ENCODE measurements around the gene FBXO47.
A peak's percentile ranks its signal among the peaks of the same experiment; 100 is the strongest.

Gene FBXO47

GRCh38 chr17:38996660-38997337, 29.6 kb upstream of the FBXO47 start:
- no peak for TF ChIP-seq CTCF (conservative IDR thresholded peaks at IDR 0.05; ENCODE audit: low read length)
- no peak for DNase-seq (ENCODE audit: low read depth)
- no peak overlapping the region for H3K4me3 ChIP-seq (ENCODE audit: low read length)

- no peak overlapping the region for H3K4me3 ChIP-seq (ENCODE audit: low read length)
- no peak for DNase-seq (ENCODE audit: low read depth)
- TF ChIP-seq CTCF (conservative IDR thresholded peaks at IDR 0.05; ENCODE audit: low read length), result no peak
These were observed 26.8 kb upstream of the FBXO47 start for GRCh38 chr17:38994026-38994425.

GRCh38 chr17:38984666-38985065, 17.5 kb upstream of the FBXO47 start:
- no peak overlapping the region for H3K4me3 ChIP-seq (ENCODE audit: low read length)
- DNase-seq (ENCODE audit: low read depth), result no peak
- no peak for TF ChIP-seq CTCF (conservative IDR thresholded peaks at IDR 0.05; ENCODE audit: low read length)

GRCh38 chr17:38982858-38983746, 15.9 kb upstream of the FBXO47 start:
- DNase-seq (ENCODE audit: low read depth), result peak; percentile 77
- no peak overlapping the region for H3K4me3 ChIP-seq (ENCODE audit: low read length)
- TF ChIP-seq CTCF (conservative IDR thresholded peaks at IDR 0.05; ENCODE audit: low read length), result peak; percentile 93

- DNase-seq (ENCODE audit: low read depth), result peak; percentile 27
- no peak overlapping the region for H3K4me3 ChIP-seq (ENCODE audit: low read length)
- TF ChIP-seq CTCF (conservative IDR thresholded peaks at IDR 0.05; ENCODE audit: low read length), result no peak
These were observed 14.4 kb upstream of the FBXO47 start for GRCh38 chr17:38981636-38982035.

- TF ChIP-seq CTCF (conservative IDR thresholded peaks at IDR 0.05; ENCODE audit: low read length), result no peak
- peak; percentile 82 for DNase-seq (ENCODE audit: low read depth)
These were observed 13.5 kb upstream of the FBXO47 start for GRCh38 chr17:38980490-38981217.

More at GRCh38 chr17:38980490-38981217, 13.5 kb upstream of the FBXO47 start:
- H3K4me3 ChIP-seq (ENCODE audit: low read length), result no peak overlapping the region
